ENCODE results near the gene CRYAB.

The CRYAB gene, protein sequence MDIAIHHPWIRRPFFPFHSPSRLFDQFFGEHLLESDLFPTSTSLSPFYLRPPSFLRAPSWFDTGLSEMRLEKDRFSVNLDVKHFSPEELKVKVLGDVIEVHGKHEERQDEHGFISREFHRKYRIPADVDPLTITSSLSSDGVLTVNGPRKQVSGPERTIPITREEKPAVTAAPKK

DNA sequence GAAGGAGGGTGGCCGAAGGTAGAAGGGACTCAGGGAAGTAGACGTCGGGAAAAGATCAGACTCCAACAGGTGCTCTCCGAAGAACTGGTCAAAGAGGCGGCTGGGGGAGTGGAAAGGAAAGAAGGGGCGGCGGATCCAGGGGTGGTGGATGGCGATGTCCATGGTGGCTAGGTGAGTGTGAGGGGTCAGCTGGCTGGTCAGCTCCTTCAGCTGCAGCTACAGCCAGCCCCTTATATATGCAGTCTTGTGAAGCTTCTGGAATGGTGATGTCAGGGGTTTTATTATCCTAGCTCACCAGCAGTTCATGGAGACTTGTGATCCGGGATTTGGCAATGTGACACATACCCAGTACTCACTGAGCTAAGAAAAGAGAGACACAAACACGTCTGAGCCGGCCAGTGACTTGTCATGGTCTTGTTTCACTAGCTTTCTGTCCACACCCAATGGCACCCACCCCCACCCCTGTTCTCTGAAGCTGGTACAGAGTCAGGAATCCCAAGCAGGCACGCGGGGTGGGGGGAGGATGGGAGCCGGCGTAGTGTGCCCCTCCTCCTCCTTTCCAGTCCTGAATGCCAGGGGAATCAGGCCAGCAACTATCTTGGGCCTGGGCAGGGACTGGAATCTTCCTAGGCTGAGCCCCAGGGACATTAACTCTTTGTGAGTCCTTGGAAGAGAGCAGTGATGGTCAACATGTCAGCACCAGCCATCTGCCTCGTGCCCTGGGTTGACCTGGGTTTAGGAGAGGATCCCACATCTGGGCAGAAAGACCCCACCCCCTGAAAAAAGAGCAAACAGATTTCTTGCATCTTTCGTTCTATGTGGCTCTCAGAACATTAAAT is at the start of gene CRYAB:
Gene CRYAB, minus strand, starts transcription at position 208 of the 839 bp plus-strand sequence. Its CDS starts 46 bp downstream, at position 162.
- peak within 1 kb of the TSS; percentile 36 for H3K27ac ChIP-seq
- TF ChIP-seq, protein P1, sequence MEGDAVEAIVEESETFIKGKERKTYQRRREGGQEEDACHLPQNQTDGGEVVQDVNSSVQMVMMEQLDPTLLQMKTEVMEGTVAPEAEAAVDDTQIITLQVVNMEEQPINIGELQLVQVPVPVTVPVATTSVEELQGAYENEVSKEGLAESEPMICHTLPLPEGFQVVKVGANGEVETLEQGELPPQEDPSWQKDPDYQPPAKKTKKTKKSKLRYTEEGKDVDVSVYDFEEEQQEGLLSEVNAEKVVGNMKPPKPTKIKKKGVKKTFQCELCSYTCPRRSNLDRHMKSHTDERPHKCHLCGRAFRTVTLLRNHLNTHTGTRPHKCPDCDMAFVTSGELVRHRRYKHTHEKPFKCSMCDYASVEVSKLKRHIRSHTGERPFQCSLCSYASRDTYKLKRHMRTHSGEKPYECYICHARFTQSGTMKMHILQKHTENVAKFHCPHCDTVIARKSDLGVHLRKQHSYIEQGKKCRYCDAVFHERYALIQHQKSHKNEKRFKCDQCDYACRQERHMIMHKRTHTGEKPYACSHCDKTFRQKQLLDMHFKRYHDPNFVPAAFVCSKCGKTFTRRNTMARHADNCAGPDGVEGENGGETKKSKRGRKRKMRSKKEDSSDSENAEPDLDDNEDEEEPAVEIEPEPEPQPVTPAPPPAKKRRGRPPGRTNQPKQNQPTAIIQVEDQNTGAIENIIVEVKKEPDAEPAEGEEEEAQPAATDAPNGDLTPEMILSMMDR (conservative IDR thresholded peaks at IDR 0.05), result no peak

DNA sequence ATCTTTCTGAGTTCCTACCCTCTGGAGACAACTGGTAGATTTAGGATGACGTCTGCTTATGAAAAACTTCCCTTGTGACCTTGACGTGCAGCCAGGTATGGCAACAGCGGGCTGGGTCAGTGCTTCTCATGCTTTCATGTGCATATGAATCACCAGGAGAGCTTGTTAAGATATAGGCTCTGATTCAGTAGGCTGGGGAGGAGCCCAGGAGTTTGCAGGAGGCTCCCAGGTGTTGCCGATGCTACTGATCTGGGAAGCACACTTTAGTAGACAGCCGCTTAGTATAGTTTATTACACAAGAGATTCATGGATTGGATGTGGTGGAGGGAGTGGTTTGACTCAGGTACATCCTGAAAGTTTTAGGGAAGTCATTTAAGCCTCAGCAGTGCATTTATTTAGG is 49.3 kb upstream of the CRYAB start:
- TF ChIP-seq, protein P1 (conservative IDR thresholded peaks at IDR 0.05), result no peak
- peak overlapping the region; percentile 38 for H3K27ac ChIP-seq

DNA sequence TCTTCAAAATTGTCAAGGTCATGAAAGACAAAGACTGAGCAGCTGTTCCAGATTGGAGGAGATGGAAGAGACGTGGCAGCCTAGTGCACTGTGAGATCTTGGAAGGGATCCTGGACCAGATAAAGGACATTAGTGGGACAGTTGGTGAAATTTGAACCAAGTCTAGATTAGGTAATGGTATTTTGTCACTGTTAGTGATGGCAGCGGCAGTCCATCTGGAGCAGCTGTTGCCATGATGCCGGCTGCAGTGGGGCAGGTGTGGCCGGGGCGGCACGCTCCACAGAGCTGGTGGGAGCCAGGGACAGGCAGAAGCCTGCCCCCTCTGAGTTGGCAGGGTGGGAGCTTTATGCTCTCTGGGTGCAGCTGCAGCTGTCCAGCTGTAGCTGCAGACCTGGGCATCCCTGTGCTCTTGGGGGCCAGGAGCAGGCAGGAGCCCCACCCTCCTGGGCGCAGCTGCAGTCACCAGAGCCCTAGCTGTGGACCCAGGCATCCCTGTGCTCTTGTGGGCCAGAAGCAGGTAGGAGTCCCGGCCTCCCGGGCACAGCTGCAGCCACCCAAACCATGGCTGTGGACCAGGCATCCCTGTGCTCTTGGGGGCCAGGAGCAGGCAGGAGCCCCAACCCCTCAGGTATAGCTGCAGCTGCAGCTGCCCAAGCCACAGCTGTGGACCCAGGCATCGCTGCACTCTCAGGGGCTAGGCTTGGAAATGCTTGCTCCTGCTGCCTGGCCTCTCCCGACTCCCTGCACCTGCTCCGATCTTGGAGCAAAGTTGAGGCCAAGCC is 46.3 kb upstream of the CRYAB start:
- no peak overlapping the region for H3K27ac ChIP-seq
- TF ChIP-seq, protein P1 (conservative IDR thresholded peaks at IDR 0.05), result no peak

DNA sequence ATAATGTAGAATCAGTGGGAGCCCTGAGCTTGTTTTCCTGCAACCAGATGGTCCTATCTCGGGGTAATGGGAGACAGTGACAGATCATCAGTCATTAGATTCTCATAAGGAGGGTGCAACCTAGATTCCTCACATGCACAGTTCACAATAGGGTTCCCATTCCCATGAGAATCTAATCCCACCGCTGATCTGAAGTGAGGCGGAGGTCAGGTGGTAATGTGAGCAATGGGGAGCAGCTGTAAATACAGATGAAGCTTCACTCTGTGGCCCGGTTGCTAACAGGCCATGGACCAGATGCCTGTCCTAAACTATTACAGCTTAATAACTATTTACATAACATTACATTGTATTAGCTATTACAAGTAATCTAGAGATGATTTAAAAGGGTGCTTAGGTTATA is 42.6 kb upstream of the CRYAB start:
- no peak overlapping the region for H3K27ac ChIP-seq
- TF ChIP-seq, protein P1 (conservative IDR thresholded peaks at IDR 0.05), result no peak

DNA sequence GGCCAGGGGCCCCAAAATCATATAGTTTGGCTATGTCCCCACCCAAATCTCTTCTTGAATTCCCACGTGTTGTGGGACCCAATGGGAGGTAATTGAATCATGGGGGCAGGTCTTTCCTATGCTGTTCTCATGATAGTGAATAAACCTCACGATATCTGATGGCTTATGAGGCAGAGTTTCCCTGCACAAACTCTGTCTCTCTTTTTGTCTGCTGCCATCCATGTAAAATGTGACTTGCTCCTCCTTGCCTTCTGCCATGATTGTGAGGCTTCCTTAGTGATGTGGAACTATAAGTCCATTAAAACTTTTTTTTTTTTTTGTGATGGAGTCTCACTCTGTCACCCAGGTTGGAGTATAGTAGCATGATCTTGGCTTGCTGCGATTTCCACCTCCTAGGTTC is 40.0 kb upstream of the CRYAB start:
- TF ChIP-seq, protein P1 (conservative IDR thresholded peaks at IDR 0.05), result no peak
- H3K27ac ChIP-seq, result no peak overlapping the region

DNA sequence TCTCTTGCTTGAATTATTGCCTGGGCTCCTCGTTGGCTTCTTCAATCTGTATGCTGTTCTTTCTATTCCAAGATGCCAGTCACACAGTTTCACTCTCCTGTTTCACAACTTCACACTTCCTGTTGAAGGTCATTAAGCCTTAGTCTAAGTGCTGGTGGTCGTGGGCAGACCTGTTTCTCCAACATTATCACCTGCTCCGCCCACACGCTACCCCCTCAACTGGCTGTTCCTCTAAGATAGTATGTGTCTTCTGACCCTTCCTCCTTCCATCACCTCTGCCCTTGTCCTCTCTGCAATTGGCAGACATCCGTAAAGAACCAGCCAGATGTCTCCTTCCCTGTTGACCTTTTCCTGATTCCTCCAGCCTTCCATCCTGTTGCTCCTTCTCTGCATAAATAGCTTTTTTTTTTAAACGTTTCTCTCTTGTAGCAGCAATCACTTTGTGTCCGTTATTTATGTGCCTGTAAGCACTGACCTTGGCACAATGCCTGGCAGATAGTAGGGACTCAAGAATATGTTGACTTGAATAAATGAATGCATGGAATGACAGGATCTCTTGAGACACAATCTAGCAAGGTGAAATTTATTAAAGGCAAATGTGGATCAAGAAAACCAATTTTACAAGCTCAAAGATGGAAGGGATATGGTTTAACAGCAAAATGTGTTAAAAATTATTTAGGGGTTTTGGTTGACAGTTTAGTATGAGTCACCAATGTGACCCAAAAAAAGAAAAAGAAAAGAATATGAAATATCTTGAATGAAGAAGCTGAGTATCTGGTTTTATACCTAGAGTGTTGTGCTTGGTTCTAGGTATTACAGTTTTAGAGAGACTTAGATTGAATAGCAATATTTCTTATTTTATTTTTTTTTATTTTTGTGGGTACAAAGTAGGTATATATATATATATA is 38.2 kb upstream of the CRYAB start:
- TF ChIP-seq, protein P1 (conservative IDR thresholded peaks at IDR 0.05), result no peak
- H3K27ac ChIP-seq, result no peak overlapping the region
